Vagina (tissue), 2 donors: ENCODE measurements around the gene NEXN. TPM values are rescaled to one million over a fixed set of nuclear protein-coding genes. Genes with fewer than 3 reads are reported as not detected.

Experiments used
- DNase-seq, 2 donors: peaks; one replicate each; pipeline ENCODE4 v3.0.0-alpha.2; 2017; ENCODE audit errors: extremely low spot score in 2 of 2
- H3K27ac ChIP-seq: fragments of 200-600 bp; sonication (generic); one replicate; pipeline ENCODE4 v1.5.1; 2019
- H3K27me3 ChIP-seq: fragments of 200-600 bp; sonication (generic); one replicate; pipeline ENCODE4 v1.5.1; 2019
- H3K36me3 ChIP-seq, 2 donors: fragments of 200-600 bp; sonication (generic); one replicate each; pipeline ENCODE4 v1.5.1; 2017 to 2019
- H3K4me1 ChIP-seq: fragments of 200-600 bp; sonication (generic); one replicate; pipeline ENCODE4 v1.5.1; 2019
- H3K4me3 ChIP-seq, 2 donors: fragments of 200-600 bp; sonication (generic); 1 replicate in 1 of 2; 2 replicates in 1 of 2; pipeline ENCODE4 v1.5.1; 2016 to 2019
- H3K9me3 ChIP-seq: fragments of 200-600 bp; sonication (generic); one replicate; pipeline ENCODE4 v1.5.1; 2019
- POLR2A ChIP-seq, 2 donors: fragments of 450-650 bp; IDR thresholded peaks; one replicate each; pipeline ENCODE4 v1.6.1; 2017; ENCODE audit warnings: antibody characterized with exemption in 2 of 2, mild to moderate bottlenecking in 2 of 2, moderate library complexity in 2 of 2
- POLR2AphosphoS5 ChIP-seq, 2 donors: sonication (generic); formaldehyde crosslinking; IDR thresholded peaks; one replicate each; pipeline ENCODE4 v1.9.0; 2017; ENCODE audit warnings: antibody characterized with exemption in 2 of 2, mild to moderate bottlenecking in 2 of 2, low read depth in 1 of 2; ENCODE audit not compliant: insufficient read depth in 1 of 2
- intact Hi-C: fragments of 100-400 bp; cut with DNase I; formaldehyde crosslinking; loops from one replicate; pipeline ENCODE4 v1.15.1; 2023
- total RNA-seq: library from RNA; depleted of rRNA; stranded (reverse); fragments of >200 nt; gene quantifications from one replicate; pipeline ENCODE4 v1.2.3, GENCODE V29; 2016
- TF ChIP-seq, protein P1 (sequence below), 3 experiments: fragments of 450-650 bp in 2 of 3; fragments of 200-600 bp in 1 of 3; sonication (generic) in 1 of 3; IDR thresholded peaks; one replicate each; pipeline ENCODE4 v1.5.1; 2017 to 2019; ENCODE audit warnings: antibody characterized with exemption in 3 of 3, mild to moderate bottlenecking in 2 of 3, moderate library complexity in 2 of 3

NEXN gene
- total RNA-seq, 1 donor from 2014 or later, result 20.1 TPM

DNA sequence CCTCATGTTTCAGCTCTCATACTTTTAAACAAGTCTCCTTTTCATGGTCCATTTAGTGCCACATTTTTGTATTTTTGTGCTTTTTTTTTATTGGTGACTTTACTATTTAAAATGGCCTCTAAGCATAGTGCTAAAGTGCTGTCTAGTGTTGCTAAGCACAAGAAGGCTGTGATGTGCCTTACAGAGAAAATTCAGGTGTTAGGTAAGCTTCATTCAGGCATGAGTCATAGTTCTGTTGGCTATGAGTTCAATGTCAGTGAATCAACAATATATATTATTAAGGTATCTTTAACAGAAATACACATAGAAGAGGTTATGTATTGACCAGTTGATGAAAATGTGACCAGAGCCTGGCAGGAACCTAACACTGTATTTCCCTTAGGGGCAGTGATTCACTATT is 103.2 kb downstream of the NEXN start:
- H3K27ac ChIP-seq, result no peak overlapping the region
- H3K9me3 ChIP-seq, result no peaks in the 10 kb centered on the region
- H3K4me3 ChIP-seq, result no peak overlapping the region
- intact Hi-C loops, result no loop called here
- TF ChIP-seq, protein P1, sequence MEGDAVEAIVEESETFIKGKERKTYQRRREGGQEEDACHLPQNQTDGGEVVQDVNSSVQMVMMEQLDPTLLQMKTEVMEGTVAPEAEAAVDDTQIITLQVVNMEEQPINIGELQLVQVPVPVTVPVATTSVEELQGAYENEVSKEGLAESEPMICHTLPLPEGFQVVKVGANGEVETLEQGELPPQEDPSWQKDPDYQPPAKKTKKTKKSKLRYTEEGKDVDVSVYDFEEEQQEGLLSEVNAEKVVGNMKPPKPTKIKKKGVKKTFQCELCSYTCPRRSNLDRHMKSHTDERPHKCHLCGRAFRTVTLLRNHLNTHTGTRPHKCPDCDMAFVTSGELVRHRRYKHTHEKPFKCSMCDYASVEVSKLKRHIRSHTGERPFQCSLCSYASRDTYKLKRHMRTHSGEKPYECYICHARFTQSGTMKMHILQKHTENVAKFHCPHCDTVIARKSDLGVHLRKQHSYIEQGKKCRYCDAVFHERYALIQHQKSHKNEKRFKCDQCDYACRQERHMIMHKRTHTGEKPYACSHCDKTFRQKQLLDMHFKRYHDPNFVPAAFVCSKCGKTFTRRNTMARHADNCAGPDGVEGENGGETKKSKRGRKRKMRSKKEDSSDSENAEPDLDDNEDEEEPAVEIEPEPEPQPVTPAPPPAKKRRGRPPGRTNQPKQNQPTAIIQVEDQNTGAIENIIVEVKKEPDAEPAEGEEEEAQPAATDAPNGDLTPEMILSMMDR (IDR thresholded peaks at IDR 0.05), result no peak
- TF ChIP-seq POLR2AphosphoS5 (IDR thresholded peaks at IDR 0.05; ENCODE audit: insufficient read depth in 1 of 2, low read depth in 1 of 2) (no peak), POLR2A (IDR thresholded peaks at IDR 0.05) (no peak)
- peaks cover 0 to 7% of the 10 kb centered on the region in 2 donors for H3K36me3 ChIP-seq
- no peak for DNase-seq
- no peaks in the 10 kb centered on the region for H3K27me3 ChIP-seq
- no peaks in the 10 kb centered on the region for H3K4me1 ChIP-seq

Other genes starting within 250 kb of the NEXN start
- 63.1 TPM for gene ZZZ3, start 206.0 kb upstream of the NEXN start, total RNA-seq
- 65.3 TPM for gene USP33, start 128.8 kb upstream of the NEXN start, total RNA-seq
- 10.8 TPM for gene MIGA1, start 109.0 kb upstream of the NEXN start, total RNA-seq
- gene FUBP1, start 90.4 kb downstream of the NEXN start, total RNA-seq, result 85.7 TPM
- gene DNAJB4, start 116.3 kb downstream of the NEXN start, total RNA-seq, result 20.9 TPM
- gene GIPC2, start 157.3 kb downstream of the NEXN start, total RNA-seq, result 2.7 TPM